ENCODE measurements around the gene IER3.

Gene IER3

GRCh38 chr6:30777155-30777485 lies 32.8 kb upstream of the IER3 start:
- DNase-seq (ENCODE audit: low read depth): no peak
- H3K4me3 ChIP-seq (ENCODE audit: low read depth, low read length): no peak overlapping the region
- TF ChIP-seq CTCF (IDR thresholded peaks at IDR 0.05; ENCODE audit: control insufficient read depth, extremely low read depth, insufficient read depth): no peak

- H3K4me3 ChIP-seq (ENCODE audit: low read depth, low read length): no peak overlapping the region
- DNase-seq (ENCODE audit: low read depth): no peak
- TF ChIP-seq CTCF (IDR thresholded peaks at IDR 0.05; ENCODE audit: control insufficient read depth, extremely low read depth, insufficient read depth): no peak
Measured at GRCh38 chr6:30776390-30777154, 32.2 kb upstream of the IER3 start.

GRCh38 chr6:30775104-30775503 lies 30.8 kb upstream of the IER3 start:
- TF ChIP-seq CTCF (IDR thresholded peaks at IDR 0.05; ENCODE audit: control insufficient read depth, extremely low read depth, insufficient read depth): no peak
- no peak overlapping the region for H3K4me3 ChIP-seq (ENCODE audit: low read depth, low read length)
- DNase-seq (ENCODE audit: low read depth): no peak

- no peak for DNase-seq (ENCODE audit: low read depth)
- no peak overlapping the region for H3K4me3 ChIP-seq (ENCODE audit: low read depth, low read length)
- no peak for TF ChIP-seq CTCF (IDR thresholded peaks at IDR 0.05; ENCODE audit: control insufficient read depth, extremely low read depth, insufficient read depth)
Measured at GRCh38 chr6:30774701-30775100, 30.4 kb upstream of the IER3 start.

- H3K4me3 ChIP-seq (ENCODE audit: low read depth, low read length): no peak overlapping the region
- DNase-seq (ENCODE audit: low read depth): no peak
- no peak for TF ChIP-seq CTCF (IDR thresholded peaks at IDR 0.05; ENCODE audit: control insufficient read depth, extremely low read depth, insufficient read depth)
Measured at GRCh38 chr6:30770592-30770991, 26.2 kb upstream of the IER3 start.

GRCh38 chr6:30769853-30770524 lies 25.6 kb upstream of the IER3 start:
- DNase-seq (ENCODE audit: low read depth): no peak
- no peak for TF ChIP-seq CTCF (IDR thresholded peaks at IDR 0.05; ENCODE audit: control insufficient read depth, extremely low read depth, insufficient read depth)
- no peak overlapping the region for H3K4me3 ChIP-seq (ENCODE audit: low read depth, low read length)
